Stimulated activated naive CD8-positive, alpha-beta T cell treated with anti-CD3 and anti-CD28 coated beads, Interleukin-15, Interleukin-2, amounts not matched to agents 100 ng/mL and 50 ng/mL, for 24 hours (primary cell): ENCODE measurements around the gene SCN1B.
A peak's percentile ranks its signal among the peaks of the same experiment; 100 is the strongest.

Experiments
- H3K27ac Mint-ChIP-seq: one replicate; pipeline ENCODE4 v1.8.0; 2021; ENCODE audit warnings: mild to moderate bottlenecking, mixed read lengths
- H3K27me3 Mint-ChIP-seq: one replicate; pipeline ENCODE4 v1.8.0; 2021; ENCODE audit warnings: mixed read lengths
- H3K36me3 Mint-ChIP-seq: one replicate; pipeline ENCODE4 v1.8.0; 2021; ENCODE audit warnings: low read depth, mixed read lengths
- H3K4me1 Mint-ChIP-seq: one replicate; pipeline ENCODE4 v1.8.0; 2021; ENCODE audit warnings: low read depth, mixed read lengths
- H3K4me3 Mint-ChIP-seq: one replicate; pipeline ENCODE4 v1.8.0; 2021; ENCODE audit warnings: mild to moderate bottlenecking, mixed read lengths
- H3K9me3 Mint-ChIP-seq: one replicate; pipeline ENCODE4 v1.8.0; 2021; ENCODE audit warnings: mixed read lengths

SCN1B gene

DNA sequence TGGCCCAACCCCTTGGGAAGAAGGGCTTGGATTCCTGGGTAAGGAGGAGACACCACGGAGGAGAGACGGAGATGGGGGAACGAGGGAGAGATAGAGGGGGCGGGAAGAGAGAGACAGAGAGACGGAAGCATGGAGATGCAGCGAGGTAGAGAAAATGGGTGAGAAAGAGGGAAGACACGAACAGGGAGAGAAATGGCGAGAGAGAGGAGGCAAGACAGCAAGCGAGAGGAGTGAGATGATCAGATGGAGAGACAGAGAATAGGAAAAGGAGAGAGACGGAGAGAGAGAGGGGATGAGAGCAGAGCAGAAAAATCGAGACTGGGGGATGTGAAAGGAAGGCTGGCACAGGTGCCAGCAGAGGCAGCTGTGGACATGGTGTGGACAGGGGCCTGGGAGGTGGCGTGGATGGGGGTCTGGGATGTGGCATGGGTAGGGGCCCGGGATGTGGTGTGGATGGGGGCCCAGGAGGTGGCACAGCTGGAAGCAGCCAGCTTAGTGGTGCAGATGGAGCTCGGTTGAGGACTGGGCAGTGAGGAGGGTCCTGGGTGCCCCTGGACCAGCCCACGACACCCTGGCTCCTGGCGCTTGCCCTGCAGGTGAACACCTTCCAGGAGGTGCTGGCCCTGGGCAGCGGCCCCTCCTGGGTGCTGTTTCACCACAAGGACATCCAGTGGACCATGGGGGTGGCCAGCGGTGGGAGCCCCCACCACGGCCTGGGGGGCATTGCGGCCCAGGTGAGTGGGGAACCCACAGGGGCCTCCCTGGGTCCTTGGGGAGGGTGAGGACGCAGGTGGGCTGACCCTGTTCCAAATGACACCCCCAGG lies 45.1 kb downstream of the SCN1B start:
- H3K27me3 Mint-ChIP-seq: peaks cover 4% of the 10 kb centered on the region
- H3K4me3 Mint-ChIP-seq: no peak overlapping the region
- no peaks in the 10 kb centered on the region for H3K36me3 Mint-ChIP-seq
- H3K4me1 Mint-ChIP-seq: no peaks in the 10 kb centered on the region
- H3K9me3 Mint-ChIP-seq: no peaks in the 10 kb centered on the region
- no peak overlapping the region for H3K27ac Mint-ChIP-seq

DNA sequence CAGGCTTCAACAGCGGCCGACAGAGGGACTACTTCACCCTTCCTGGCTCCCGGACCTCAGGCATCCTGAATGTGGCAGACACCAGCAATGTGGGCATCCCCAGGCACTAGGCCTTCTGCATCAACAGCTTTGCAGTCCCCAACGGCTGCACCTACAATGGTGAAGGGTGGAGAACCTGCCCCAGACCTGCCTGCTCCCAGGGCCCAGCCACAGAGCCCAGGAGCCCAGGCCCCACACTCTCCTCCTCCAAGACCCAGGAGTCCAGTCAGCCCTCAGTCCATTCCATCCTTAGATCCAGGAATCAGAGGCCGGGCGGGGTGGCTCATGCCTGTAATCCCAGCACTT lies 45.7 kb downstream of the SCN1B start:
- Mint-ChIP-seq H3K36me3 (no peaks in the 10 kb centered on the region), H3K4me3 (no peak overlapping the region), H3K4me1 (no peaks in the 10 kb centered on the region), H3K9me3 (no peaks in the 10 kb centered on the region), H3K27ac (no peak overlapping the region), H3K27me3 (peaks cover 4% of the 10 kb centered on the region)

DNA sequence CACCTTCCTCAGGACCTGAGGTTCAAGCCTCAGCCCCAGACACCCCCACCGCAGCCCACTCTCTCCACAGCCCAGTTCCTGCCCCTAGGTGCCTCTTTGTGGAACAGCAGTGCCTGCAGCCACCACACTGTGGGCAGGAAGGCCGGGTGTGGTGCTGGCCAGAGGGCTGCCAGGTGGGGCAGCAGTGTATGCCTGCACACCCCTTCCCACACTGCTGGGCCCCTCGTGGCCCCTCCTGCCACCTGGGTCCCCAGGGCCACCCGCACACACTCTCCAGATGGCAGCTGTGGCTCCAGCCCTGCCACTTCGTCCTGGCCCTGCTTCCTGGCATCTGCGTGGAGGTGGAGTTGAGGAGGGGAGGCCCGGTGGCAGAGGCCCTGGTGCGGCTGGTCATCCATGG lies 46.4 kb downstream of the SCN1B start:
- no peaks in the 10 kb centered on the region for H3K9me3 Mint-ChIP-seq
- peaks cover 4% of the 10 kb centered on the region for H3K27me3 Mint-ChIP-seq
- H3K4me3 Mint-ChIP-seq: no peak overlapping the region
- H3K27ac Mint-ChIP-seq: no peak overlapping the region
- H3K4me1 Mint-ChIP-seq: no peaks in the 10 kb centered on the region
- H3K36me3 Mint-ChIP-seq: no peaks in the 10 kb centered on the region

DNA sequence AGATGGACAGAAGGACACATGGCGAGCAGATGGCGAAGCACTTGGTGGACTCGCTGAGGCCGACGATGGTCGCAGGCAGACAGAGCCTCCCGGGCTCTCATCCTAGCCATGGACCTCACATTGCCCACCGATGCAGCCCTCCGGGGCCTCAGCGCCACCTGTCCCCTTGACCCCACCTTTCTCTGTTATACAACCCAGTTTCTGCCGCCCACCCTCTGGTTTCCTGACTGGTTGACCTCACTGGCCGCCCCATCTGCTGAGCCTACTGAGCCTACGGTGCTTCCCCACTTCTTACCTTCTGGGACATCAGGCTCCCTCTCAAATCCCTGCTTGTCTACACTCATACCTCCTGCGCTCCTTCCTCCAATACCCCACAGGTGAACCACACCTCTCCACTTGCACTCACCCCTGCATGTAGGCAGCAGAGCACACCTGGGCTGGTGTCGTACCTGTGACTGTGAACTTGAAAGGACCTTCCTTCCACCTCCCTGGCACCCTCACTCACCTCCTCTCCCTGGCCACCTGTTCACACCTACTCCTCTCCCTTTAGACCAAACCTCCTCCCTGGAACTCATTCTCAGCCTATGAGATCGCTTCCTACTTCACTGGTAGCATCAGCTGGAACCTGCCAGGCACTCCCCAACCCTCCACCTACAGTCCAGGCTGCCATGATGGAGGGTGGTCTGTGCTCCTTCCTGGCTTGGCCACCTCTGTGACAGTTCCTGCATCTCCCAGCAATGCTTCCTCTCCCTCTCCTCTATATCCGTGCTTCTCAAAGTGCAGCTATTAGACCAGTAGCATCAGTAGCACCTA lies 47.3 kb downstream of the SCN1B start:
- Mint-ChIP-seq H3K4me1 (no peaks in the 10 kb centered on the region), H3K9me3 (no peaks in the 10 kb centered on the region), H3K27ac (no peak overlapping the region), H3K4me3 (no peak overlapping the region), H3K36me3 (no peaks in the 10 kb centered on the region), H3K27me3 (peaks cover 4% of the 10 kb centered on the region)

DNA sequence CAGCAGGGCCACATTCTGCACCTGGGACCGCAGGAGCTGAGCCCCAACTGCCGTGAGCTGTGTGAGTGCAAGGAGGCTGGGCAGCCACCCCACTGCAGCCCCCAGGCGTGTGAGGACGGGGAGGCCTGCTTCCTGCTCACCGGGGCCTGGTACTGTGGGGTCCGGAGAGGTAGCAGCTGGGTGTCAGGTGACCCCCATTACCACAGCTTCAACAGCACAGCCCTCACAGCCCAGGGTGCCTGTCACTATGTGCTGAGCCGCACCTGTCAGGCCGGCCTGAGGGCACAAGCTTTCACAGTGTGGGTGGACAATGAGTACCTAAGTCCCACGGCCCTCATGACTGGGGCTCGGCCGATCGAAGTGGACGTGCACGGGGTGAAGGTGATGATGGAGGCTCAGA lies 49.6 kb downstream of the SCN1B start:
- H3K4me3 Mint-ChIP-seq: no peak overlapping the region
- peaks cover 4% of the 10 kb centered on the region for H3K27me3 Mint-ChIP-seq
- H3K4me1 Mint-ChIP-seq: no peaks in the 10 kb centered on the region
- H3K36me3 Mint-ChIP-seq: no peaks in the 10 kb centered on the region
- H3K27ac Mint-ChIP-seq: no peak overlapping the region
- H3K9me3 Mint-ChIP-seq: no peaks in the 10 kb centered on the region

DNA sequence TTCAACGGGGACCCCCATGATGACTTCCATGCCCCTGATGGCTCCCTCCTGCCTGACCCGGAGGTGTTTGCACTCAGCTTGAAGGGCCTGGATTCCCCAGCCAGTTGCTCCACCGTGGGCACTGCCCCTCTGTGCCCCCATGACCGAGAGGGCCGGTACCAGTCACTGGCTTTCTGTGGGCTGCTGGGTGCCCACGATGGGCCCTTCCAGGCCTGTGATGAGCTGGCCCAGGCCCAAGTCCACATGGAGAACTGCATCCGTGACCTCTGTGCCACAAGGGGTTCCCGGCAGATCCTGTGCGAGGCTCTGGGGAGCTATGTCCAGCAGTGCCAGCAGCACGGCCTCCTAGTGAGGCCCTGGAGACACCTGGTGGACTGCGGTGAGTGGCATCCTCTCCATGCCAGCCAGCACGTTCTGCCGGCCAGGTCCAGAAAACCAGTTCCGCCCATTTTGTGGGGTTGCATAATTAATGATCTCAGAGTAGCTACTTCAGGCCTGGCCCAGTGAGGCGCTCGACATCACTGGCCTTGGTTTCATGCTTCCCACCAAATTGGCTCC lies 50.4 kb downstream of the SCN1B start:
- Mint-ChIP-seq H3K27ac (no peak overlapping the region), H3K27me3 (peaks cover 4% of the 10 kb centered on the region), H3K4me1 (peaks cover 3% of the 10 kb centered on the region), H3K9me3 (no peaks in the 10 kb centered on the region), H3K4me3 (no peak overlapping the region), H3K36me3 (no peaks in the 10 kb centered on the region)

DNA sequence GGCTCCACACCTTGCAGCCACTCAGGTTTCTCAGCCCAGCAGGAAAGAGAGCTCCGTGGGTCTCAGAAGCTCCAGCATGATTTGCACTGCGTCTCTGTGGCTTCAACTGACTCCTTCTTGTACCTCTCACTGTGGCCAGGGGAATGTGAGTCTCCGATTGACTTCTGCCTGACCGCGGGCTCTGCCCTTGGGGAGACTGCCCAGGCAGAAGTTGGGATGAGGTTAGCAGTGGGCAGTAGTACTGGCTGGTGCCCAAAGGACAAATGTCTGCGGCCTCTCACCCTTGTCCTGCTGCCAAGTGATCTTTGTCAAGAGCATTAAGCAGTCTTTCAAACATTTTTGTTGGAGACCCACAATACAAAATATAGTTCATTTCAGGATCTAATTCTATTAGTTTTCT lies 50.9 kb downstream of the SCN1B start:
- Mint-ChIP-seq H3K36me3 (no peaks in the 10 kb centered on the region), H3K27ac (no peak overlapping the region), H3K27me3 (peaks cover 4% of the 10 kb centered on the region), H3K9me3 (no peaks in the 10 kb centered on the region), H3K4me3 (no peak overlapping the region), H3K4me1 (peaks cover 8% of the 10 kb centered on the region)

DNA sequence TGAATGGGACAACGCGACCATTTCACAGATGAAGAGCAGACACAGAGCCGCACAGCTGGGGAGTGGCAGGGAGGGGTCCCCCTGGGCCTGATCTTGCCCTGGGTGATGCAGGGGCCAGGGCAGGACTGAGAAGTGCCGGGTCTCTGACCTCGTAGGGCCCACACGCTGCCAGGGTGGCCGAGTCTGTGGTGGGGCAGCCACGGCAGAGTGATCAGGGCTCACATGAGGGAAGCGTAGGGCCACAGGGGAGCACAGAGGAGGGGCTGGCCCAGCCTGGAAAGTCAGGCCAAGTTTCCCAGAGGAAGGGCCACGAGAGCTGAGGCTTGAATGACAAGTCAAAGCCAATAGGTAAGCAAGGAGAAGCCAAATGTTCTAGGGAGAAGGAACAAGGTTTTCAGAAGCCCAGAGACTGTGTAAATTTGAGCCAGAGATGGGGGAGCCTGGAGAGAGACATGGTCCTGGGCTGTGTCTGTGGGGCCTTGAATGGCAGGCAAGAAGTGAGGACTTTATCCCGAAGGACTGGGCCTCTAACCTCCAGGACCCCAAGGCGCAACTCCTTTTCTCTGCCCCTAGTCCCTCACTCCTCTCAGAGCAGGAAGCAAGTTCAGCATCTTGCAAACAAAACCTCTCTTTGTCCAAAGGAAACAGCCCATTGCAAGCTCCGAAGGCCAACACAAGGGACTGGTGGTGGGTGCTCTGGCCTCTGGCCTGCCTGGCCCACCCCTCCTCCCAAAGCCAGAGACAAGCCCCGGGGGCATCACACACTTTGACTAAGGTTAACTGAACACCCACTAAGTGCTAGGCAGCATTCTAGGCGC lies 53.6 kb downstream of the SCN1B start:
- Mint-ChIP-seq H3K27ac (no peak overlapping the region), H3K36me3 (no peaks in the 10 kb centered on the region), H3K4me3 (no peak overlapping the region), H3K9me3 (no peaks in the 10 kb centered on the region), H3K4me1 (peaks cover 11% of the 10 kb centered on the region), H3K27me3 (no peaks in the 10 kb centered on the region)

DNA sequence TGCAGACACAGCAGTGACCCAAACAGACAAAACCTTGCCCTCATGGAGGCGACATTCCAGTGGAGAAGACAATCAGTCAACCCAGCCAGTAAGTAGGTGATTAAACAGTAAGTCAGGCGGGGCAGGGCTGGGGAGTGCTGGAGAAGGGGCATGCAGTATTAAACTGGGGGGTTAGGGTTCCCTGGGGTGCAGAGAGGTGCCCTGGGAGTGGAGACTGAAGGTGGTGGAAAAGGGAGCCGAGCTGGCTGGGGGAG lies 54.2 kb downstream of the SCN1B start:
- no peaks in the 10 kb centered on the region for H3K9me3 Mint-ChIP-seq
- H3K36me3 Mint-ChIP-seq: no peaks in the 10 kb centered on the region
- H3K27ac Mint-ChIP-seq: no peak overlapping the region
- peaks cover 11% of the 10 kb centered on the region for H3K4me1 Mint-ChIP-seq
- no peaks in the 10 kb centered on the region for H3K27me3 Mint-ChIP-seq
- no peak overlapping the region for H3K4me3 Mint-ChIP-seq

DNA sequence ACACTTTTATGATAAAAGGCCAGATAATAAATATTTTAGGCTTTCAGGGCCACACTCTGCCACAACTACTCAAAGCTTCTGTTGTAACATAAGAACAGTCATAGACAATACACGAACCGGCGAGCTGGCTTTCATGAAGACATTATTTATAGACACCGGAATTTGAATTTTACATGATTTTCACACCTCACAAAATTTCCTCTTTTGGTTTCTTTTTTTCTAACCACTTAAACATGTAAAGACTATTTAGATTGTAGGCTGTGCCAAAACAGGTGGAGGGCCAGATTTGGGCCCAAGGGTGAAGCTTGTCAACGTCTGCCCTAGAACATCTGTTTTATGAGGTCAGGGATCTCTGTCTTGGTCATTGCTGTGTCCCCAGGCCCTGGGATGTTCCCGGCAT lies 55.7 kb downstream of the SCN1B start:
- Mint-ChIP-seq H3K27ac (peak overlapping the region; percentile 6), H3K9me3 (no peaks in the 10 kb centered on the region), H3K4me1 (peaks cover 11% of the 10 kb centered on the region), H3K36me3 (no peaks in the 10 kb centered on the region), H3K4me3 (no peak overlapping the region), H3K27me3 (no peaks in the 10 kb centered on the region)

DNA sequence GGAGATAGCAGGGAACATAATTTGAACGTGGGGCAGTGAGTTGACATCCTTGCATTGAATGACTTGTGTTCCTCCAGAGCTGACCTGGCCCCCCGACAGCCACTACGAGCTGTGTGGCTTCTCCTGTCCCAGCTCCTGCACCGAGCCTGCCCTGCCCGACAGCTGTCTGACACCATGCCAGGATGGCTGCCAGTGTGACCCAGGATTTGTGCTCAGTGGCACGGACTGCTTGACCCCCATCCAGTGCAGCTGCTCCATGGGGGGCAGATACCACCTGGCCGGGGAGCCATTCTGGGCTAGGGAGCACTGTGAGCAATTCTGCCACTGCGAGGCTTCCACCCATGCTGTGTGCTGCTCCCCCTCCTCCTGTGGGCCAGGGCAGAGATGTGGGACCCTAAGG lies 56.2 kb downstream of the SCN1B start:
- H3K9me3 Mint-ChIP-seq: no peaks in the 10 kb centered on the region
- H3K27ac Mint-ChIP-seq: no peak overlapping the region

DNA sequence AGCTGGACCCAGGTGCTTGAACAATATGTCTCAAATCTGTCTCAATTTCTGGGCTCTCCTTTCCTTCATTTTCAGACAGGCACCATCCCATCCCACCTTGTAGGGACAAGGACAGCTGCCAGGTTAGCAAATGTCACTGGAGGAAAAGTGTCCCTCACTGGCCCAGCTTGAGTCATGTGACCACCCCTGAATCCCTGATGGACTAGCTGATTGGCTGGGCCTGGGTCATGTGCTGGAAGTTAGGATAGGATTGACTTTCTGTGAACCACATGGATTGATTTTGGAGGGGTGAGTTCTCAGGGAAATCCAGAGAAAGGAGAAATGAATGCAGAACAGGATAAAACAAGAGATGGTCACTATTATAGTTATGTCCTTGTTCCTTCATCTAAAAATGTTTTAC lies 57.1 kb downstream of the SCN1B start:
- Mint-ChIP-seq H3K4me1 (peaks cover 11% of the 10 kb centered on the region), H3K27me3 (no peaks in the 10 kb centered on the region), H3K9me3 (no peaks in the 10 kb centered on the region), H3K4me3 (no peak overlapping the region), H3K27ac (no peak overlapping the region), H3K36me3 (no peaks in the 10 kb centered on the region)

More for the DNA sequence above, 56.2 kb downstream of the SCN1B start:
- Mint-ChIP-seq H3K36me3 (no peaks in the 10 kb centered on the region), H3K27me3 (no peaks in the 10 kb centered on the region), H3K4me3 (no peak overlapping the region), H3K4me1 (peaks cover 11% of the 10 kb centered on the region)

DNA sequence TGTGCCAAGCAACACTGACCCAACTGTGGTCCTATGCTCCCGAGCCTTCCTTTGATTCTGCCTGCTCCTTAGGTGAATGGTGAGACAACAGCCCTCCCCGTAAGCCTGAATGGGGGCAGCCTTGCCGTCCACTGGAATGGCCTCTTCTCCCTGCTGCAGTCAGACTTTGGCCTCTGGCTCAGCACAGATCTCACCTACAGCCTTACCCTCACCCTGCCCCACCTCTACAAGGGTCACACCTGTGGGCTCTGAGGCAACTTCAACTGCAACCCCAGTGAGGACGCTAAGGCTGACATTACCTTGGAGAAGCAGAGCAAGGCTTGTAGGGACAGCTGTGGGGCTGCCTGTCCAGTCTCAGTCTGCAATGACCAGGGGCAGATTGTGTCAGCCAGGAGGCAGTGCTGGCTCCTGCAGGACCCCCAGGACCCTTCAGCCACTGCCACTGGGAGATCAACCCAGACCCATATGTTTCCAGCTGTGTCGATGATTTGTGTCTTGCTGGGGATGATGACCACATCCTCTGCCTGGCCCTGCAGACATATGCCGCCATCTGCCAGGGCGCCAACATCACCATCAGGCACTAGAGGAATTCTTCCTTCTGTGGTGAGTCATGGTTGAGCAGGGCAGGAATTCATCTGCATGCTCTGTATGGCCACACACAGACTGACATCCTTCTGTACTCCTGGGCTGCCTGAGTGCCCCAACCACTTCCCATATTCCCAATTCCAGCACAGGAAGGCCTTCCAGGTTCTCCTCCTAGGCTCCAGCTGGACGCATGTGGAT lies 58.1 kb downstream of the SCN1B start:
- Mint-ChIP-seq H3K27me3 (no peaks in the 10 kb centered on the region), H3K9me3 (no peaks in the 10 kb centered on the region), H3K36me3 (no peaks in the 10 kb centered on the region), H3K4me1 (peaks cover 11% of the 10 kb centered on the region), H3K27ac (no peak overlapping the region), H3K4me3 (no peak overlapping the region)

DNA sequence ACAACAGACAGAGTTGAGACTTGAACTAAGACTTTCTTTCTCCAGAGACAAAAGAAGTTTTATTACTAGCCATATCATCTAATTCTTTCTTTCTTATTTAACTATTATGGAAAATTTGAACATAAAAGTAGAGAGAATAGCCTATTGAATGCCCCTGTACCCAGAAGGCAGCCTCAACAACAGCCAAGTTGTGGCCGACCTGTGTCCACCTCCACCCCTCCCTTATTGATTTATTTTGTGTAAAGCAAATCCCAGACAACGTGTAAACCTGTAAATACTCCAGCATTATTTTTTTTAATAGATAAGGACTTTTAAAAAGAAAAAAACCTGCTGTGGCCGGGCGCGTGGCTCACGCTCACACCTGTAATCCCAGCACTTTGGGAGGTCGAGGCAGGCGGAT lies 59.3 kb downstream of the SCN1B start:
- H3K4me1 Mint-ChIP-seq: peaks cover 11% of the 10 kb centered on the region
- H3K27me3 Mint-ChIP-seq: no peaks in the 10 kb centered on the region
- no peak overlapping the region for H3K27ac Mint-ChIP-seq
- H3K4me3 Mint-ChIP-seq: no peak overlapping the region
- no peaks in the 10 kb centered on the region for H3K36me3 Mint-ChIP-seq
- no peaks in the 10 kb centered on the region for H3K9me3 Mint-ChIP-seq
